Esophagus (tissue), 2 donors: ENCODE data around the gene VPS72. TPM values are rescaled to one million over a fixed set of nuclear protein-coding genes. Genes with fewer than 3 reads are reported as not detected.
"Not testable (repeated sequence)": the region's sequence is repeated elsewhere in the genome, so short reads cannot be mapped to it uniquely, and the experiment has no call there.

ENCODE experiments used
- H3K27ac ChIP-seq, 2 donors: one replicate each; pipeline ENCODE4 v1.5.1; 2013; ENCODE audit warnings: low read depth in 2 of 2, mild to moderate bottlenecking in 2 of 2, inconsistent platforms in 1 of 2, low read length in 1 of 2, moderate library complexity in 1 of 2
- H3K27me3 ChIP-seq, 2 donors: one replicate each; pipeline ENCODE4 v1.6.1; 2013; ENCODE audit warnings: low read length in 2 of 2, control low read depth in 1 of 2, mild to moderate bottlenecking in 1 of 2; ENCODE audit not compliant: insufficient read depth in 2 of 2, control insufficient read depth in 1 of 2
- H3K36me3 ChIP-seq, 2 donors: one replicate each; pipeline ENCODE4 v1.6.1; 2013; ENCODE audit warnings: low read length in 1 of 2; ENCODE audit not compliant: control insufficient read depth in 2 of 2, insufficient read depth in 2 of 2
- H3K4me1 ChIP-seq, 2 donors: one replicate each; pipeline ENCODE4 v1.6.1; 2013; ENCODE audit warnings: low read length in 1 of 2; ENCODE audit not compliant: control insufficient read depth in 2 of 2, insufficient read depth in 2 of 2
- H3K4me3 ChIP-seq, 2 donors: one replicate each; pipeline ENCODE4 v1.5.1; 2013; ENCODE audit warnings: low read length in 2 of 2, mild to moderate bottlenecking in 2 of 2, low read depth in 1 of 2, moderate library complexity in 1 of 2
- H3K9me3 ChIP-seq, 2 donors: one replicate each; pipeline ENCODE4 v1.6.1; 2013; ENCODE audit warnings: mild to moderate bottlenecking in 2 of 2, low read depth in 1 of 2, low read length in 1 of 2, moderate library complexity in 1 of 2; ENCODE audit not compliant: control insufficient read depth in 2 of 2, insufficient read depth in 1 of 2
- WGBS, 2 donors: extraction: QIAGEN DNeasy Blood & Tissue Kit; methylation state at CpG; one replicate each; pipeline ENCODE4 v1.1.7; 2013; 5-methylcytosine and 5-hydroxymethylcytosine counted together
- polyA plus RNA-seq, 2 donors: library from polyadenylated mRNA; stranded (reverse); fragments of 200-250 nt; gene quantifications; one replicate each; pipeline ENCODE4 v1.2.3, GENCODE V29; 2013
- donor health status: healthy with polysubstance abuse.
- donor health status: Bipolar disorder and iron deficiency.

Gene VPS72
- polyA plus RNA-seq, 2 donors, result 27.2 to 28.2 TPM

DNA sequence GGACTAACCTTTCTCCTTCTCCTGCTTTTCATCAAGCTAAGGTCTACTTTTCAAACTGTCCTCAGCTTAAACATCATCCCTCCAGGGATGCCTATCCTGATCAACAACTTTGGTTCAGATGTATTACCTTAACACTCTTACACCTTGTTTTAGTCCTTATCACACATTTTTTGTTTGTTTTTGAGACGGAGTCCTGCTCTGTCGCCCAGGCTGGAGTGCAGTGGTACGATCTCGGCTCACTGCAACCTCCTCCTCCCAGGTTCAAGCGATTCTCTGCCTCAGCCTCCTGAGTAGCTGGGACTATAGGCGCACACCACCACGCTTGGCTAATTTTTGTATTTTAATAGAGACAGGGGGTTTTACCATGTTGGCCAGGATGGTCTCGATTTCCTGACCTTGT, 1.3 kb downstream of the VPS72 start:
- not testable (repeated sequence) for H3K27me3 ChIP-seq, H3K9me3 ChIP-seq, H3K4me1 ChIP-seq, H3K36me3 ChIP-seq, H3K4me3 ChIP-seq
- H3K27ac ChIP-seq, result peak overlapping the region in 1 of 2 donors; percentile 40
- WGBS, 2 donors, result 46 to 69% methylated on average over 8 of the region's 8 CpGs

DNA sequence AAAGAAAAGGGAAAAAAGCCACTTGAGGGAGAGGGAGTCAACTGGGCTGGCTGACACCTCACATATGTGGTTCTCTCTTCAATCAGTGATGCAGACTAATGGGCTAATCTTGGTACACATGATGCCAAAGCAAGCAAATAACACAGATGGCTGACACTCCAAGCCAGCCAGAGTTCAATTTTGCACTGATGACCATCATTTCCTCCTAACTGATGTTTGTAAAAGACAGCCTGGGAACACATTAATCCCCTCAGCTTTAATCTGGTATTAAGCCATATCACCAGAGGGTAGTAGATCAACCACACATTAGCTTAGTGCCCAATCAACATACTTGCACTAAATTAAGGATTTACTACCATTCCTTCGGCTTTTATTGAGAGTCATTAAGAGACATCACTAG, 2.8 kb downstream of the VPS72 start:
- H3K27ac ChIP-seq, result no peak overlapping the region
- H3K4me3 ChIP-seq, result no peak overlapping the region
- H3K27me3 ChIP-seq, result no peaks in the 10 kb centered on the region
- H3K9me3 ChIP-seq, result no peaks in the 10 kb centered on the region
- WGBS, 2 donors, result 63 to 68% methylated on average over 1 of the region's 1 CpG
- H3K4me1 ChIP-seq, result peaks cover 0 to 3% of the 10 kb centered on the region in 2 donors
- H3K36me3 ChIP-seq, result peaks cover 7 to 12% of the 10 kb centered on the region in 2 donors

DNA sequence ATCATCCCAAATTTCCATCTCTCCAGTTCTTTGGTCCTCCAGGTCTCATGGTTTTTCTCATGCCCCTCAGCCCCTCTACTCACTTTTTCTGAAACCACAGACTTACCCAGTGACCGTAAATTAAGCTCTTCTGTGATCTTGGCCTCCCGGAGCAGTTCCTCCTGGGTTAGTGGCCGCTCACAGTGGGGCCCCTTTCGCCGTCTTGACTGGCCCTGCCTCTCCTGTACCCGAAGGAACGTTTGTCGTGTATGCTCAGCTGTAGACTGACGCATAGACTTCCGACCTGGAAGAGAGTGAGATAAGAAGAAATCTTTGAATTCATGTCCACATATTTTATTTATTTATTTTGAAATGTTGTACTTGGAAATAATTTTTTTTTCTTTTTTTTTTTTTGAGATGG, 5.8 kb downstream of the VPS72 start:
- Histone ChIP-seq H3K4me3 (no peak overlapping the region), H3K9me3 (no peaks in the 10 kb centered on the region), H3K36me3 (peaks cover 14 to 27% of the 10 kb centered on the region in 2 donors), H3K27ac (no peak overlapping the region), H3K4me1 (peaks cover 0 to 3% of the 10 kb centered on the region in 2 donors), H3K27me3 (no peaks in the 10 kb centered on the region)
- 92 to 96% methylated on average over 10 of the region's 10 CpGs for WGBS, 2 donors

GRCh38 chr1:151176514-151177045, 13.4 kb downstream of the VPS72 start:
- no peaks in the 10 kb centered on the region for H3K4me1 ChIP-seq
- WGBS, 2 donors, result 89% methylated on average over 17 of the region's 17 CpGs
- H3K9me3 ChIP-seq, result no peaks in the 10 kb centered on the region
- H3K27me3 ChIP-seq, result no peaks in the 10 kb centered on the region
- H3K27ac ChIP-seq, result no peak overlapping the region
- peaks cover 8 to 37% of the 10 kb centered on the region in 2 donors for H3K36me3 ChIP-seq
- H3K4me3 ChIP-seq, result no peak overlapping the region

DNA sequence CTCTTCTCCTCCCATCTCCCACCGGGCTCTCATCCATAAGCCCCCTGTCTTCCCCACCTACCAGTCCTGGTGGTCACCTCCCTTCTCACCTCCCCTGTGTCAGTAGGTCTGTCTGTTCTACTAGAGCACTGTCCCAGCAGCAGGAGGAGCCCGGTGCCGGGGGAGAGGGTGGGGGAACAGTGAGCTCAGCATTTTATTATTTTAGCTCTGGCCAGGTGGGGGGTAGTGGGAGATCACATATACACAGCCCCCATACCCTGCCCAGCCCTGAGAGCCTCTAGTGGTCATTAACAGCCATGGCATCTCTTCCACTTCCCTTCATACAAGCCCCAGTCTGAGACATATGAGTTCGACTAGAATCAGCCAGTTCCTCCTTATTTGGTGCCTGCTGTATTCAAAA, 14.1 kb downstream of the VPS72 start, which contains the start of gene TMOD4:
Gene TMOD4, minus strand, starts transcription at position 119 of the 400 bp plus-strand sequence. CDS start 1,106 bp downstream, outside the sequence.
- Histone ChIP-seq H3K27ac (peak within 1 kb of the TSS in 1 of 2 donors; percentile 63), H3K9me3 (no peaks in the 10 kb centered on the region), H3K4me1 (no peaks in the 10 kb centered on the region), H3K36me3 (peaks cover 6 to 30% of the 10 kb centered on the region in 2 donors), H3K27me3 (no peaks in the 10 kb centered on the region), H3K4me3 (no peak within 1 kb of the TSS)
- 59 to 62% methylated on average over 4 of the region's 4 CpGs for WGBS, 2 donors

- 48 to 55% methylated on average over 6 of the region's 6 CpGs for WGBS, 2 donors
- no peak overlapping the region for H3K4me3 ChIP-seq
- H3K27ac ChIP-seq, result peak overlapping the region in 1 of 2 donors; percentile 63
- H3K36me3 ChIP-seq, result peaks cover 6 to 29% of the 10 kb centered on the region in 2 donors
- H3K9me3 ChIP-seq, result peaks cover 0 to 2% of the 10 kb centered on the region in 2 donors
- no peaks in the 10 kb centered on the region for H3K27me3 ChIP-seq
- no peaks in the 10 kb centered on the region for H3K4me1 ChIP-seq
Measured at GRCh38 chr1:151175041-151175741, 14.8 kb downstream of the VPS72 start.

DNA sequence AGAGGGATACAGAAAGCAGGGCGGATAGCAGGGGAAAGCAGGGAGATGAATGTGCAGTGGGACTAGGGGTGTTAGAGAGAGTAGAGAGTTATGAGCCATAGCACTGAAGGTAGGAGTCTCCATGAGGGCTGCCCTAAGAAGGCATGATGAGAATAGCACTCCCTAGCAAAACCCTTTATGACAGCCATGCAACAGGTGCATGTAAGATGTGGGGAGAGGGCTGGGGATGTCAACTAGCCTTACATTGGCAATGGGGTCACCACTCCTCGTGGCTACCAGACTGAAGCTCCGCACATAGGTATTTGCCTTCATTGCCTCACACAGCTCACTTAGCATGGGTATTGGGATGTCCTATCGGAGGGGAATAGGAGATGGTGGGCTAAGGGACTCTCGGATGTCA, 18.8 kb downstream of the VPS72 start:
- Histone ChIP-seq H3K4me1 (peaks cover 2 to 5% of the 10 kb centered on the region in 2 donors), H3K4me3 (no peak overlapping the region), H3K27ac (no peak overlapping the region), H3K36me3 (peaks cover 3 to 19% of the 10 kb centered on the region in 2 donors), H3K9me3 (peaks cover 0 to 2% of the 10 kb centered on the region in 2 donors), H3K27me3 (no peaks in the 10 kb centered on the region)
- WGBS, 2 donors, result 89 to 91% methylated on average over 5 of the region's 5 CpGs

DNA sequence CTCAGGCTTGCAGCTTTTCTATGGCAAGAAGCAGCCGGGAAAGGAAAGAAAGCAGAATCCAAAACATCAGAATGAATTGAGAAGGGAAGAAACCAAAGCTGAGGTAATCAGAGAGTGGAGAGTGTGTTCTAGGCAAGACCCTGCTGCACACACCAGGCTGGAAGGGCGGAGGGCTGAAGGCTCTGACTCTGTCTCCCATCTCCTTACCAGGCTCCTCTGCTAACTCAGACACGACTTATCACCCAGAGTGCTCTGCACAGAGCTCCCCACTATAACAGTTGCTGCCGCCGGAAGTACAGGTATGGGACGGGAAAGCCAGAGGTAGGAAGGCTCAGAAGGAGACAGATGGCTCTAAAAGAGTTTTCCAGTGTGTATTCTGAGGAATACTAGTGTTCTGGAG, 22.9 kb downstream of the VPS72 start:
- Histone ChIP-seq H3K27me3 (no peaks in the 10 kb centered on the region), H3K27ac (no peak overlapping the region), H3K36me3 (peaks cover 3 to 8% of the 10 kb centered on the region in 2 donors), H3K4me1 (peaks cover 2 to 5% of the 10 kb centered on the region in 2 donors), H3K4me3 (peak overlapping the region in 1 of 2 donors; percentile 87), H3K9me3 (peaks cover 0 to 2% of the 10 kb centered on the region in 2 donors)
- WGBS, 2 donors, result 88 to 89% methylated on average over 6 of the region's 6 CpGs

DNA sequence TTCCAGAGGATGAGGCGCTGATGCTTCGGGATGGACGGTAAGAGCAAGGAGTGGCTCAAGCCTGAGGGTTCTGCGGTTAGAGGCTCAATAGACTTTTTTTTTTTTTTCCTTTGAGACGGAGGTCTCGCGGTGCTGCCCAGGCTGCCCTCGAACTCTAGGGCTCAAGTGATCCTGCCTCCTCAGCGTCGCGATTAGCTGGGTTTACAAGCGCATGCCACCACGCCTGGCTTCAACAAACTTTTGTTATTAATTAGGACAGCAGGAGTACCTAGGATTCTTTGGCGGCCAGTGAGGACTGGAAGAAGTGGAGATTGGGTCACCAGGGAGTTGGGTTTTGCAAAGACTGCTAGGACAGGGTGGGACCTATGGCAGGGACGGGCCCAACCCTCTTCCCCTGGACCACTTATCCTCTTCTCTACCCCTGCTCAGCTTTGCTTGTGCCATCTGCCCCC, 23.5 kb downstream of the VPS72 start:
- H3K4me3 ChIP-seq, result peak overlapping the region; percentile 65 to 87
- H3K4me1 ChIP-seq, result peaks cover 2 to 5% of the 10 kb centered on the region in 2 donors
- peaks cover 3 to 11% of the 10 kb centered on the region in 2 donors for H3K36me3 ChIP-seq
- peak overlapping the region; percentile 71 to 90 for H3K27ac ChIP-seq
- H3K9me3 ChIP-seq, result peaks cover 0 to 2% of the 10 kb centered on the region in 2 donors
- H3K27me3 ChIP-seq, result no peaks in the 10 kb centered on the region
- 3% methylated on average over 15 of the region's 15 CpGs for WGBS, 2 donors
